GM10248 (cell line): ENCODE measurements around the gene PAQR5.
A peak's percentile ranks its signal among the peaks of the same experiment; 100 is the strongest.

ENCODE experiments used
- CTCF ChIA-PET: fragments of 300-600 bp; sonication (Branson Sonifier 250); formaldehyde crosslinking; extraction: SDS; loops from one replicate; lab custom pipeline; 2021; ENCODE audit warnings: antibody characterized with exemption; lab: Yijun Ruan, JAX
- POLR2A ChIA-PET: fragments of 350-650 bp; sonication (Branson Sonifier 250); formaldehyde crosslinking; extraction: SDS; loops from one replicate; lab custom pipeline; 2020; ENCODE audit warnings: antibody characterized with exemption; lab: Yijun Ruan, JAX
- DNase-seq: peaks from one replicate; pipeline ENCODE4 v3.0.0; 2012; ENCODE audit errors: extremely low spot score
- CTCF ChIP-seq: IDR thresholded peaks from 2 replicates; pipeline ENCODE4 v1.5.1; 2012; ENCODE audit warnings: mild to moderate bottlenecking, low read depth; ENCODE audit errors: extremely low read depth, missing control alignments, control extremely low read depth

The PAQR5 gene

GRCh38 chr15:69434679-69435078, 136.0 kb downstream of the PAQR5 start:
- no peak for DNase-seq
- ChIA-PET POLR2A (interaction anchor here (1.1 kb wide), 1 partner anchor 19 kb away, joined by 7 read pairs; no protein-coding TSS in a partner anchor), CTCF (no interaction called here)
- TF ChIP-seq CTCF: no peak

GRCh38 chr15:69435985-69436384, 137.3 kb downstream of the PAQR5 start:
- no peak for DNase-seq
- no peak for TF ChIP-seq CTCF
- ChIA-PET CTCF (interaction anchor here (1.7 to 2.4 kb wide), 2 partner anchors 8 to 27 kb away, joined by 5 to 9 read pairs; no protein-coding TSS in a partner anchor), POLR2A (interaction anchor here (0.5 kb wide), 1 partner anchor 16 kb away, joined by 3 read pairs; no protein-coding TSS in a partner anchor)

GRCh38 chr15:69436951-69437350, 138.2 kb downstream of the PAQR5 start:
- ChIA-PET POLR2A (interaction anchor here (2.1 kb wide), 1 partner anchor 15 kb away, joined by 10 read pairs; the partner anchor contains the start of gene RPLP1), CTCF (interaction anchor here (1.7 to 2.4 kb wide), 2 partner anchors 9 to 26 kb away, joined by 5 to 9 read pairs; no protein-coding TSS in a partner anchor)
- DNase-seq: no peak
- TF ChIP-seq CTCF: no peak

- TF ChIP-seq CTCF: no peak
- DNase-seq: no peak
- ChIA-PET CTCF (interaction anchor here (0.7 to 1.8 kb wide), 3 partner anchors 10 to 24 kb away, joined by 3 to 10 read pairs (median 6); partner anchors contain the start of gene RPLP1), POLR2A (no interaction called here)
Observed at GRCh38 chr15:69439623-69440022, 140.9 kb downstream of the PAQR5 start.

GRCh38 chr15:69443032-69443611, 144.4 kb downstream of the PAQR5 start:
- no peak for TF ChIP-seq CTCF
- ChIA-PET POLR2A (interaction anchor here (0.6 to 1.6 kb wide), 3 partner anchors 9 to 19 kb away, joined by 5 to 6 read pairs (median 6); partner anchors contain the start of gene RPLP1), CTCF (interaction anchor here (0.9 to 2.3 kb wide), 2 partner anchors 9 to 19 kb away, joined by 3 to 5 read pairs; no protein-coding TSS in a partner anchor)
- peak; percentile 40 for DNase-seq

- no peak for DNase-seq
- no peak for TF ChIP-seq CTCF
- CTCF ChIA-PET: interaction anchor here (1.3 kb wide), 1 partner anchor 18 kb away, joined by 4 read pairs; no protein-coding TSS in a partner anchor
- POLR2A ChIA-PET: no interaction called here
Observed at GRCh38 chr15:69444686-69445085, 146.0 kb downstream of the PAQR5 start.
